ENCODE results near the gene GNRHR.
"Not testable (repeated sequence)": the region's sequence is repeated elsewhere in the genome, so short reads cannot be mapped to it uniquely, and the experiment has no call there.

Gene GNRHR

GRCh38 chr4:67725981-67726380 is 28.2 kb downstream of the GNRHR start:
- no peak for DNase-seq

- no peak for DNase-seq
These were observed 29.1 kb downstream of the GNRHR start for GRCh38 chr4:67725132-67725531.

- DNase-seq = no peak
These were observed 30.2 kb downstream of the GNRHR start for GRCh38 chr4:67723949-67724348.

- no peak for DNase-seq
These were observed 30.8 kb downstream of the GNRHR start for GRCh38 chr4:67723341-67723740.

GRCh38 chr4:67721770-67722597 is 32.2 kb downstream of the GNRHR start:
- no peak for DNase-seq

- DNase-seq = no peak
These were observed 32.8 kb downstream of the GNRHR start for GRCh38 chr4:67721315-67721769.

GRCh38 chr4:67719953-67720617 is 34.1 kb downstream of the GNRHR start:
- no peak for DNase-seq

- DNase-seq = no peak
These were observed 35.3 kb downstream of the GNRHR start for GRCh38 chr4:67718848-67719247.

- no peak for DNase-seq
These were observed 36.6 kb downstream of the GNRHR start for GRCh38 chr4:67717586-67717985.

- no peak for DNase-seq
These were observed 39.2 kb downstream of the GNRHR start for GRCh38 chr4:67714955-67715354.

- peak; percentile 17 for DNase-seq
These were observed 40.0 kb downstream of the GNRHR start for GRCh38 chr4:67714248-67714583.

GRCh38 chr4:67713529-67714247 is 40.5 kb downstream of the GNRHR start:
- no peak for DNase-seq

GRCh38 chr4:67712650-67713528 is 41.3 kb downstream of the GNRHR start:
- no peak for DNase-seq

GRCh38 chr4:67712000-67712625 is 42.1 kb downstream of the GNRHR start:
- DNase-seq = no peak

GRCh38 chr4:67706682-67707081 is 47.5 kb downstream of the GNRHR start:
- DNase-seq = not testable (repeated sequence)

- DNase-seq = no peak
These were observed 49.3 kb downstream of the GNRHR start for GRCh38 chr4:67704843-67705242.

GRCh38 chr4:67702166-67702565 is 52.0 kb downstream of the GNRHR start:
- no peak for DNase-seq

GRCh38 chr4:67701517-67701850 is 52.7 kb downstream of the GNRHR start:
- DNase-seq = no peak

GRCh38 chr4:67700738-67701516 is 53.3 kb downstream of the GNRHR start, which contains the start of gene UBA6:
UBA6 (minus strand) TSS chr4:67701155; CDS start chr4:67701119, 36 bp downstream.
- peak; percentile 97 for DNase-seq

- DNase-seq = no peak
These were observed 54.0 kb downstream of the GNRHR start for GRCh38 chr4:67700116-67700737.

GRCh38 chr4:67699603-67700002 is 54.6 kb downstream of the GNRHR start:
- no peak for DNase-seq
